ENCODE data around the gene OOSP1.

- TF ChIP-seq EP300 (IDR thresholded peaks at IDR 0.05; ENCODE audit: borderline replicate concordance in 1 of 2, low read depth in 2 of 2, low read length in 2 of 2) (no peak), USF2 (IDR thresholded peaks at IDR 0.05; ENCODE audit: low read length) (no peak)
- TF ChIP-seq, protein P1, sequence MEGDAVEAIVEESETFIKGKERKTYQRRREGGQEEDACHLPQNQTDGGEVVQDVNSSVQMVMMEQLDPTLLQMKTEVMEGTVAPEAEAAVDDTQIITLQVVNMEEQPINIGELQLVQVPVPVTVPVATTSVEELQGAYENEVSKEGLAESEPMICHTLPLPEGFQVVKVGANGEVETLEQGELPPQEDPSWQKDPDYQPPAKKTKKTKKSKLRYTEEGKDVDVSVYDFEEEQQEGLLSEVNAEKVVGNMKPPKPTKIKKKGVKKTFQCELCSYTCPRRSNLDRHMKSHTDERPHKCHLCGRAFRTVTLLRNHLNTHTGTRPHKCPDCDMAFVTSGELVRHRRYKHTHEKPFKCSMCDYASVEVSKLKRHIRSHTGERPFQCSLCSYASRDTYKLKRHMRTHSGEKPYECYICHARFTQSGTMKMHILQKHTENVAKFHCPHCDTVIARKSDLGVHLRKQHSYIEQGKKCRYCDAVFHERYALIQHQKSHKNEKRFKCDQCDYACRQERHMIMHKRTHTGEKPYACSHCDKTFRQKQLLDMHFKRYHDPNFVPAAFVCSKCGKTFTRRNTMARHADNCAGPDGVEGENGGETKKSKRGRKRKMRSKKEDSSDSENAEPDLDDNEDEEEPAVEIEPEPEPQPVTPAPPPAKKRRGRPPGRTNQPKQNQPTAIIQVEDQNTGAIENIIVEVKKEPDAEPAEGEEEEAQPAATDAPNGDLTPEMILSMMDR (IDR thresholded peaks at IDR 0.05; ENCODE audit: control extremely low read depth in 1 of 3, insufficient read depth in 1 of 3, low read depth in 1 of 3, low read length in 3 of 3) = no peak
Measured at GRCh38 chr11:59944720-59945119, 6.5 kb downstream of the OOSP1 start.

Data from H1 (cell line).